Sciatic nerve (tissue), 2 donors: ENCODE data around the gene CALN1. TPM values are rescaled to one million over a fixed set of nuclear protein-coding genes. Genes with fewer than 3 reads are reported as not detected.

Source experiments
- ATAC-seq: fragments of 200-7000 bp; cut with Tn5 transposase; one replicate; pipeline ENCODE4 v1.9.1; 2020; ENCODE audit warnings: mild to moderate bottlenecking, moderate library complexity
- DNase-seq: peaks from one replicate; pipeline ENCODE4 v3.0.0-alpha.2; 2020; ENCODE audit warnings: low spot score
- intact Hi-C: fragments of 100-400 bp; cut with DNase I; formaldehyde crosslinking; loops from one replicate; pipeline ENCODE4 v1.14.2; 2022
- total RNA-seq: library from RNA; stranded (reverse); fragmentation: NEBNext Ultra II Directional; extraction: Animal tissue kit (Norgen Biotek cat#: 25700); gene quantifications from one replicate; pipeline ENCODE4 v1.2.1, GENCODE V29; 2021
- donor health status: DM: no; HTN: no; CAD: no.
- donor health status: DM: no; HTN: no; CAD: no.

The CALN1 gene
- total RNA-seq, 1 donor from 2014 or later: 0.53 TPM

GRCh38 chr7:72152161-72153131 is 259.7 kb downstream of the CALN1 start:
- DNase-seq (no peak), ATAC-seq (peak; percentile 56)
- intact Hi-C loops: no loop called here

GRCh38 chr7:72140566-72140965 is 271.6 kb downstream of the CALN1 start:
- ATAC-seq (no peak), DNase-seq (no peak)
- intact Hi-C loops: no loop called here

GRCh38 chr7:72127136-72127535 is 285.0 kb downstream of the CALN1 start:
- DNase-seq (no peak), ATAC-seq (no peak)
- intact Hi-C loops: no loop called here

- DNase-seq (no peak), ATAC-seq (no peak)
- intact Hi-C loops: no loop called here
Measured at GRCh38 chr7:72123913-72124312, 288.2 kb downstream of the CALN1 start.

- ATAC-seq: no peak
- no peak for DNase-seq
- intact Hi-C loops: no loop called here
Measured at GRCh38 chr7:72118366-72118765, 293.8 kb downstream of the CALN1 start.

- intact Hi-C loops: no loop called here
- DNase-seq (no peak), ATAC-seq (no peak)
Measured at GRCh38 chr7:72114129-72114528, 298.0 kb downstream of the CALN1 start.

GRCh38 chr7:72112992-72113391 is 299.1 kb downstream of the CALN1 start:
- ATAC-seq: no peak
- DNase-seq: no peak
- intact Hi-C loops: no loop called here

GRCh38 chr7:72112530-72112929 is 299.6 kb downstream of the CALN1 start:
- intact Hi-C loops: no loop called here
- no peak for DNase-seq

GRCh38 chr7:72111086-72111485 is 301.1 kb downstream of the CALN1 start:
- intact Hi-C loops: no loop called here
- no peak for DNase-seq

More at GRCh38 chr7:72112530-72112929, 299.6 kb downstream of the CALN1 start:
- no peak for ATAC-seq

GRCh38 chr7:72109566-72109965 is 302.6 kb downstream of the CALN1 start:
- ATAC-seq: no peak
- intact Hi-C loops: no loop called here
- no peak for DNase-seq

More at GRCh38 chr7:72111086-72111485, 301.1 kb downstream of the CALN1 start:
- no peak for ATAC-seq

GRCh38 chr7:72106405-72106804 is 305.7 kb downstream of the CALN1 start:
- intact Hi-C loops: no loop called here
- ATAC-seq (no peak), DNase-seq (no peak)

GRCh38 chr7:72101444-72101843 is 310.7 kb downstream of the CALN1 start:
- intact Hi-C loops: no loop called here
- no peak for ATAC-seq
- no peak for DNase-seq

GRCh38 chr7:72099784-72100183 is 312.4 kb downstream of the CALN1 start:
- DNase-seq (no peak), ATAC-seq (no peak)
- intact Hi-C loops: no loop called here

GRCh38 chr7:72098807-72099580 is 313.1 kb downstream of the CALN1 start:
- peak; percentile 28 for ATAC-seq
- intact Hi-C loops: no loop called here
- DNase-seq: no peak

GRCh38 chr7:72097226-72097625 is 314.9 kb downstream of the CALN1 start:
- intact Hi-C loops: no loop called here
- no peak for ATAC-seq

GRCh38 chr7:72092769-72093168 is 319.4 kb downstream of the CALN1 start:
- DNase-seq (no peak), ATAC-seq (no peak)
- intact Hi-C loops: no loop called here

More at GRCh38 chr7:72097226-72097625, 314.9 kb downstream of the CALN1 start:
- DNase-seq: no peak

- intact Hi-C loops: no loop called here
- DNase-seq (no peak), ATAC-seq (no peak)
Measured at GRCh38 chr7:72087926-72088325, 324.2 kb downstream of the CALN1 start.

GRCh38 chr7:72080865-72081510 is 331.1 kb downstream of the CALN1 start:
- no peak for DNase-seq
- intact Hi-C loops: no loop called here
- no peak for ATAC-seq

GRCh38 chr7:72080341-72080766 is 331.8 kb downstream of the CALN1 start:
- DNase-seq (no peak), ATAC-seq (no peak)
- intact Hi-C loops: no loop called here
